Stomach smooth muscle (tissue), 2 donors: ENCODE results near the gene PRMT2.

Experiments used
- H3K27ac ChIP-seq: one replicate; pipeline ENCODE4 v1.7.0; 2013; ENCODE audit warnings: mild to moderate bottlenecking, low read length, inconsistent platforms
- H3K27me3 ChIP-seq, 2 donors: one replicate each; pipeline ENCODE4 v1.7.0; 2013; ENCODE audit warnings: low read length in 2 of 2; ENCODE audit not compliant: insufficient read depth in 2 of 2, control insufficient read depth in 1 of 2
- H3K36me3 ChIP-seq, 2 donors: one replicate each; pipeline ENCODE4 v1.7.0; 2013; ENCODE audit warnings: low read length in 2 of 2; ENCODE audit not compliant: control insufficient read depth in 2 of 2, insufficient read depth in 2 of 2
- H3K4me1 ChIP-seq: one replicate; pipeline ENCODE4 v1.7.0; 2013; ENCODE audit warnings: low read length; ENCODE audit not compliant: control insufficient read depth, insufficient read depth
- H3K4me3 ChIP-seq, 2 donors: one replicate each; pipeline ENCODE4 v1.7.0; 2013; ENCODE audit warnings: low read length in 2 of 2
- H3K9ac ChIP-seq, 2 donors: one replicate each; pipeline ENCODE4 v1.7.0; 2013; ENCODE audit warnings: low read length in 2 of 2, mild to moderate bottlenecking in 1 of 2
- H3K9me3 ChIP-seq, 2 donors: one replicate each; pipeline ENCODE4 v1.7.0; 2013; ENCODE audit warnings: low read length in 2 of 2; ENCODE audit not compliant: control insufficient read depth in 2 of 2
- donor health status: healthy.
- donor health status: Pancreatic carcinoma.

Gene PRMT2

DNA sequence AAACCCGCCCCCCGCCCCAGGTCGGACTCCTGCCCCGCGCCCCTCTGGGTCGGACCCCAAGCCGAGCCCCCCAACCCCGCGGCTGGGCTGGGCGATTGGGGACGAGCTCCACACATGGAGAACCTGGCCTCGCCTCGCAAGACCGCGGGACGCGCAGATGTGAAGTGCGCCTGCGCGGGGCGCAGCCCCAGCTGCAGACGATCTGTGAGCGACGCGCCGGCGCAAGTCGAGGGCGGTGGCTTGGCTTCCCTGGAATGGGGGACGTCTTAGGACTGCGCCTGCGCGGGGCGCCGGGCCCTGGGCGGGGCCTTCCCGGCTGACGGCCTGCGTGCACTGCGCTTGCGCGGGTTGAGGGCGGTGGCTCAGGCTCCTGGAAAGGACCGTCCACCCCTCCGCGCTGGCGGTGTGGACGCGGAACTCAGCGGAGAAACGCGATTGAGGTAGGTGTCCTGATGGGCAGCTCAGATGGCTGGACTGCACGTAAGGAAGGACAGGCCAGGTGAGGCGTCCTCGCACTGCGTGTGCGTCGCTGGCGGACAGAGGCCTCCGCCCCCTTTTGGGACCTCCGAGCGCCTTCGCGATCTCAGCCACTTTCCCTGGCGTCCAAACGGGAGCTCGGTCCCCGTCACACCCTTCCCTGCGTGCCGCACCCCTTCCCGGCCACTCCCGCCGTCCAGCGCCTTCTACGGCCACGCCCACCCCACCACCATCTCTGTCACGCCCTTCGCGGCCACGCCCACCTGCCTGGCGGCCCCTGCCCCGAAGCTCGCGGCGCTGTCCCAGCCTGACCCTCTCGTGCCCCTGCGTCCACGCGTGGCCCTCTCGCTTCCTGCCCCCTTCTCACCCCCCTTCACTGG, at the start of gene PRMT2:
Gene PRMT2, plus strand, starts transcription at position 351 of the 857 bp plus-strand sequence. CDS start 1,278 bp downstream, outside the sequence.
- H3K9me3 ChIP-seq, result no peaks in the 10 kb centered on the region
- peaks cover 19% of the 10 kb centered on the region for H3K4me1 ChIP-seq
- H3K4me3 ChIP-seq, result peak within 1 kb of the TSS; percentile 94 to 100
- H3K9ac ChIP-seq, result peak within 1 kb of the TSS; percentile 83 to 96
- peak within 1 kb of the TSS; percentile 95 for H3K27ac ChIP-seq
- no peaks in the 10 kb centered on the region for H3K36me3 ChIP-seq
- no peaks in the 10 kb centered on the region for H3K27me3 ChIP-seq

DNA sequence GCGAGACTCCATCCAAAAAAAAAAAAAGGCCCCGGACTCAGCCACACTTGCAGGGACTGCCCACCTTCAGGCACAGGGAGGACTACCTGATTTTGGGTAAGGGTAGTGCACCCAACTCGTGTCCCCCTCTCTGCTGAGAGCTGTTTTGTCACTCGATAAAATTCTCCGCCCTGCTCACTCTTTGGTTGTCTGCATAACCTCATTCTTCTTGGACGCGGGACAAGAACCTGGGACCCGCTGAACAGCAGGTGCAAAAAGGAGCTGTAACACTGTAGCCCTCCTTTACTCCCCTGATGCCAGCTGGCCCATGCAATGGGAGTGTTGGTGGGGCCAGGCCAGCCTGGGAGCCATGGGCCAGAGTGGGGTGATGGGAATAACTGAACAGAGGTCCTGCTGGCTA, 41.2 kb upstream of the PRMT2 start:
- Histone ChIP-seq H3K9ac (no peak overlapping the region), H3K27me3 (no peaks in the 10 kb centered on the region), H3K4me3 (no peak overlapping the region), H3K4me1 (peaks cover 3% of the 10 kb centered on the region), H3K27ac (no peak overlapping the region), H3K36me3 (no peaks in the 10 kb centered on the region), H3K9me3 (peaks cover 0 to 4% of the 10 kb centered on the region in 2 donors)

DNA sequence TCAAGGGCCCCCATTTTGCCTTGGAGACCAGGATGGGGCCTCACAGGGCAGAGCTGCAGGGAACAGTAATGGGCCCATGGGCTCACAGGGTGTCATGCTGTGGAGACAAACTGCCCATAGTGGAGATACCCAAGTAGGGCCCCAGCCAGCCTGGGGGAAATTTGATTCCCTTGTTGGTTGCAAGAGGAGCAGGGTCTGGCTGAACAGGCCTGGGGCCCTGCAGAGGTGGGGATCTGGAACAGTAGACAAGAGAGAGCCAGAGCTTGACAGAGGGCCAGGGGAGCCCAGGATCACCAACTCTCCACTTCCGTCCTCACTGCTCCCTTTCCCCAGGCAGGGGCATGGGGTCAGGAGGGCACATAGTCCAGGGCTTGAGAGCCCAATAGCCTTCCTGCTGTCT, 39.3 kb upstream of the PRMT2 start:
- no peaks in the 10 kb centered on the region for H3K27me3 ChIP-seq
- H3K9ac ChIP-seq, result no peak overlapping the region
- no peaks in the 10 kb centered on the region for H3K36me3 ChIP-seq
- no peak overlapping the region for H3K4me3 ChIP-seq
- no peak overlapping the region for H3K27ac ChIP-seq
- peaks cover 5% of the 10 kb centered on the region for H3K4me1 ChIP-seq
- peaks cover 0 to 2% of the 10 kb centered on the region in 2 donors for H3K9me3 ChIP-seq

DNA sequence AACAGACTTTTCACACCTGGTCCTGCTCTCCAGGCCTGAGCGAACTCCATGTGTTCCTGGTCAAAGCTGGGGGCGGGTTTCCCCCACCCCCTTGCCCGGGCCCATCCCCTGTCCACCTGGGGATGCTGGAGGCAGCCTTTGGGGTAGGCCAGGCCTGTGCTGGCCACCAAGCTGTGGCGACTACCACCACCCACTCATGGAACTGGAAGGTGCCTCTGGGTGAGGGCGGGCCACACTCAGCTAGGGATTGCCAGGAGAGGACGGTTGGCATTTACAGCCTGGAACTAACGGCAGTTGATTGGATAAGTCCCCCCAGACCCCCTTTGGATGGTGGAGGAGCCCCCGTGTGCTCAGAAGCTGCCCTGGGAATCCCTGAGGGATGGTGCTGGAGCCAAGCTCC, 38.4 kb upstream of the PRMT2 start:
- Histone ChIP-seq H3K36me3 (no peaks in the 10 kb centered on the region), H3K9ac (no peak overlapping the region), H3K27ac (no peak overlapping the region), H3K4me3 (no peak overlapping the region), H3K27me3 (peaks cover 0 to 5% of the 10 kb centered on the region in 2 donors), H3K4me1 (peaks cover 5% of the 10 kb centered on the region), H3K9me3 (no peaks in the 10 kb centered on the region)

DNA sequence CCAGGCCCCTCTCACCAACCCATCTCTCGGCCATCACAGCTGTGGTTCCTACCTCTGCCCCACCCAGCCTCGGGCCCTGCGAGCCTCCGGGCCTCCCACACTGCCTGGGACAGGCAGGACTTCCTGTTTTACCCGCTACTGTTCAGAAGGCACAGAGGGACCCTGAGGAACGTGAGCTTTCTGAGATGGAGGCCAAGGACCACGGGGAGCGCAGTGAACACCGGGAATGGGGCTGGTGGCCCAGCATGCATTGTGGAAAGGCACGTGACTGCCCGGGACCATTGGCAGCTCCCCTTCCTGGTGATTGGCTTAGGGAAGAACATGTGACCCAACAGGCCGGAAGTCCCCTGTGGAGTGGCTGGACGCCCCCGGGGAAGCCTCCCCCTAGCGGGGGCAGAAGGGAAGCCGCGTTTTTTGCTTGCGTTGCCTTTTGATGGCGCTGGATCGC, 37.6 kb upstream of the PRMT2 start:
- peaks cover 5% of the 10 kb centered on the region for H3K4me1 ChIP-seq
- H3K36me3 ChIP-seq, result no peaks in the 10 kb centered on the region
- H3K9me3 ChIP-seq, result no peaks in the 10 kb centered on the region
- no peak overlapping the region for H3K4me3 ChIP-seq
- no peak overlapping the region for H3K27ac ChIP-seq
- no peak overlapping the region for H3K9ac ChIP-seq
- H3K27me3 ChIP-seq, result peaks cover 0 to 5% of the 10 kb centered on the region in 2 donors

DNA sequence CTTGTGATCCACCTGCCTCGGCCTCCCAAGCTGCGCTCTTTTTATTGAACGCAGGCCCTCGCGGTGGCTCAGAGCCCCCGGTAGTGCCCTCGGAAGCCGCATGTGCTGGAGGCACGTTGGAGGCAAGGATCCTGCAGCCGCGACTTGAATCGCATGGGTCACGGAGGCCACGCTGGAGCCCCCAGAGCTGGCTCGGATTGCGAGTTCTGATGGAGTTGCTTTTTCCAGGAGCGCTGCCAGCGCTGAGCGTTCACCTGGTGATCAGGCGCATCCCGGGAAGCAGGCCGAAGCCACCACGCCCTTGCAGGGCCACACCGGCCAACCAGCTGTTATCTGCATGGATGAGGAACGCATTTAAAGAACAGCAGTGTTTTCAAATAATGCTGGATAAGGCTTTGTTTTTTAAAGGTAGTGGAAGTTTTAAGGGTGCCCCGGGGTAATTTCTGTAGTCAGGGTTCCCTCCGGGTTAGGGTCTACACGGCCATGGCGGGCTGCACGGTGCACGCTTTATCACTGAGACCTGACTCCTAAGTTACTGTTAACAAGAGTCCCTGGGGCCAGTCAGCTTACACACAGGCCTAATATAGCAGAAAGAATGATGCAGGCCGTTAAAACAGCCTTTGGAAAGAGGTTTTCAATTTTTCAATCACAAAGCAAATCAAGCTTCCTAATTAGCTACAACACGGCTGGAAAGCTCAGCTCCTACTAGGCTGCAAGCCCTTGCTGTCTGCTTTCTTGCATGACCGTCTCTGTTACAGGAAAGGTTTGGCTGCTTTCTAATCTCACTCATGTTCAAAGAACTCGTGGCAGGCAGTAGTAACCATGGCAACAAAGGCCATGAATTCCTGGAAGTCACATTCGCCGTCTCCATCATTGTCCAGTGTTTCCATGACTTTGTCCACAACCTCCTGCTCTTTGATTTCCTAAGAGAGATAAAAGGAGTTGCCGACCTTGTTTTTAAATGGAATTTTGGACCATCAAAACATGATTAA, 36.6 kb upstream of the PRMT2 start:
- H3K9me3 ChIP-seq, result no peaks in the 10 kb centered on the region
- H3K9ac ChIP-seq, result no peak overlapping the region
- H3K4me1 ChIP-seq, result peaks cover 5% of the 10 kb centered on the region
- no peak overlapping the region for H3K27ac ChIP-seq
- no peak overlapping the region for H3K4me3 ChIP-seq
- peaks cover 0 to 5% of the 10 kb centered on the region in 2 donors for H3K27me3 ChIP-seq
- H3K36me3 ChIP-seq, result no peaks in the 10 kb centered on the region

DNA sequence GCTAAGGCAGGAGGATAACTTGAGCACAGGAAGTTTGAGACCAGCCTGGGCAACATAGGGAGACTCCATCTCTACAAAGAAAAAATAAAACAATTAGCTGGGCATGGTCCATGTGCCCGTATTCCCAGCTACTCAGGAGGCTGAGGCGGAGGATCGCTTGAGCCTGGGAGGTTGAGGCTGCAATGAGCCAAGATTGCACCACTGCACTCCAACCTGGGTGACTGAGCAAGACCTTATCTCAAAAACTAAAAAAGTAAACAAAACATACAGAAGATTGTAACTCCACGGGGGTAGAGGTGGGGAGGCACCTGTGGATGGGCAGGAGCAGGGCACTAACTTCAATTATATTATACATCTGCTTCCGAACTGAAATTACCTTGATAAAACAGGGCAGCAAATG, 35.2 kb upstream of the PRMT2 start:
- peaks cover 5% of the 10 kb centered on the region for H3K4me1 ChIP-seq
- no peaks in the 10 kb centered on the region for H3K9me3 ChIP-seq
- H3K4me3 ChIP-seq, result no peak overlapping the region
- H3K36me3 ChIP-seq, result no peaks in the 10 kb centered on the region
- H3K9ac ChIP-seq, result no peak overlapping the region
- no peak overlapping the region for H3K27ac ChIP-seq
- peaks cover 2 to 5% of the 10 kb centered on the region in 2 donors for H3K27me3 ChIP-seq

DNA sequence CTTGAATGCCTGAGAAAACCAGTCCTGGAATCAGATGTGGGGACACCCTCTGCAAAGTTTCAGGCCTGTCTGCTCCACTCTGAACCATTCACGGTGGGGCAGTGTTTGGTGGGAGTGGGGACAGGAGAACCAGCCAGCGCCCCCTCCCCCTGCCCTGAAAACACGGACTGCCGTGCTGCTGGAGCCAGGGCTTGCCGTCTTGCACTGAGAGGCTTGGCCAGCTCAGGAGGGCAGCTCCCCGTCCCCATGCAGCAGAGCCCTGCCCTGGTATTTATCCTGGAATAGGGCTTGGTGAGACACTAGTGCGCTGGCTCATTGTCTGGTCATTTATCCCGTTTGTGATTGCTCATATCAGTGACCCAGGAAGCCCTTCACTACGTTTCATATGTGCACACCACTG, 34.5 kb upstream of the PRMT2 start:
- no peaks in the 10 kb centered on the region for H3K9me3 ChIP-seq
- H3K27me3 ChIP-seq, result peaks cover 2 to 5% of the 10 kb centered on the region in 2 donors
- H3K27ac ChIP-seq, result no peak overlapping the region
- H3K4me1 ChIP-seq, result peaks cover 6% of the 10 kb centered on the region
- no peaks in the 10 kb centered on the region for H3K36me3 ChIP-seq
- no peak overlapping the region for H3K9ac ChIP-seq
- H3K4me3 ChIP-seq, result no peak overlapping the region

DNA sequence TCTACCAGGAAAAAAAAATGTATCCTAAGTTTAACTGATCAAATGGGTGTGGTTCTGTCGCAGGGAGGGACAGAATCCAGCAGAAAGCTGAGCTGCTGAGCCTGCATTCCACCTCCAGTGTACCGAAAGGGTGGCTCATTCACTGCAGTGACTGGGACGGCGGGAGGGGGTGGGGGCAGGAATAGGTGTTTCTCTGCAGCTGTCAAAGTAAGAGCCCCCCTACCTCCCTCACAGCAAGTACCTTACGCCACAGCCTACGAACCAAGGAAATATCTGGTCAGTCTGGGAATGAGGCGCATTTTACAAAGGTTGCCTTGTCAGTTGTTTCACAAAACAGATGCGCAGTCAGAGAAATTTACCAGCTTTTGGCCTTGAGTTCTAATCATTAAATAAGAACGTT, 32.2 kb upstream of the PRMT2 start:
- peaks cover 2 to 5% of the 10 kb centered on the region in 2 donors for H3K27me3 ChIP-seq
- no peak overlapping the region for H3K27ac ChIP-seq
- H3K4me1 ChIP-seq, result peaks cover 8% of the 10 kb centered on the region
- H3K4me3 ChIP-seq, result no peak overlapping the region
- no peak overlapping the region for H3K9ac ChIP-seq
- no peaks in the 10 kb centered on the region for H3K36me3 ChIP-seq
- no peaks in the 10 kb centered on the region for H3K9me3 ChIP-seq

DNA sequence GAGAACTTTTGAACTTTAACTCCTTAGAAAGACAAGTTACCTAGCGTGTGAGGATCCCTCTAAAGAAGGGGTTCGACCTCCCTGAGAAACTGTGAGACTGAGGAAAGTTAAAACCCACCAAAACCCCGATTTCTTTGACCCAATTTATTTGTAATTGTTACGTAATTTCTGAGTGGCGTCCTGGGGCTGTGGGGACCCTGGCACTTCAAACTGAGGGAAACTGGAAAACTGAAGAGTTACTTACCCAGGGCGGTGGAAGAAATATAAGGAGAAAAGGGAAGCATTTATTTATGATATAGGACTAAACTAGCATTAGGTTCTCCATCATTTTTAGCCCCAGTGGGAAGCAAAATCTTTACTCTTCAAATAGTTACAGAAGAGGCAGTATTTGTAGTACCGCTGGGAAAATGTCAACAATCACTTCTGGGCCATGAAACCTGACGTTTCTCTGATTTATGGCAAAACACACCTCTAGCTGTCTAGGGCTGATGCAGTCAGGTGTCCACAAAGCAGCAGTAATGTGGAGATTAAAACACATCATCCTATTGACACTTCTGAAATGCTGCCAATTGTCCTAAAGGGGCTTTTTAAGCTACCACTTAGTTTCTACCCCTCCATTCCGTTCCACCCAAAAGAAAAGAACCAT, 31.0 kb upstream of the PRMT2 start:
- Histone ChIP-seq H3K36me3 (no peaks in the 10 kb centered on the region), H3K27me3 (peaks cover 5 to 6% of the 10 kb centered on the region in 2 donors), H3K4me1 (peaks cover 6% of the 10 kb centered on the region), H3K9me3 (no peaks in the 10 kb centered on the region), H3K27ac (no peak overlapping the region), H3K9ac (no peak overlapping the region), H3K4me3 (no peak overlapping the region)
